ENCODE data around the gene VAMP2. TPM values are rescaled to one million over a fixed set of nuclear protein-coding genes. Genes with fewer than 3 reads are reported as not detected.

Gene VAMP2
- total RNA-seq, 1 donor from 2014 or later = 19.8 TPM

- Mint-ChIP-seq H3K4me3 (ENCODE audit: unreplicated experiment) (peak overlapping the region; percentile 91), H3K27ac (ENCODE audit: unreplicated experiment) (peak overlapping the region; percentile 67), H3K4me1 (ENCODE audit: unreplicated experiment) (peaks cover 41% of the 10 kb centered on the region), H3K36me3 (ENCODE audit: low read depth, unreplicated experiment) (peaks cover 14% of the 10 kb centered on the region), H3K9me3 (ENCODE audit: unreplicated experiment) (no peaks in the 10 kb centered on the region), H3K27me3 (ENCODE audit: unreplicated experiment) (peaks cover 13% of the 10 kb centered on the region)
- DNase-seq (ENCODE audit: low spot score) = no peak
- TF ChIP-seq, protein P1, sequence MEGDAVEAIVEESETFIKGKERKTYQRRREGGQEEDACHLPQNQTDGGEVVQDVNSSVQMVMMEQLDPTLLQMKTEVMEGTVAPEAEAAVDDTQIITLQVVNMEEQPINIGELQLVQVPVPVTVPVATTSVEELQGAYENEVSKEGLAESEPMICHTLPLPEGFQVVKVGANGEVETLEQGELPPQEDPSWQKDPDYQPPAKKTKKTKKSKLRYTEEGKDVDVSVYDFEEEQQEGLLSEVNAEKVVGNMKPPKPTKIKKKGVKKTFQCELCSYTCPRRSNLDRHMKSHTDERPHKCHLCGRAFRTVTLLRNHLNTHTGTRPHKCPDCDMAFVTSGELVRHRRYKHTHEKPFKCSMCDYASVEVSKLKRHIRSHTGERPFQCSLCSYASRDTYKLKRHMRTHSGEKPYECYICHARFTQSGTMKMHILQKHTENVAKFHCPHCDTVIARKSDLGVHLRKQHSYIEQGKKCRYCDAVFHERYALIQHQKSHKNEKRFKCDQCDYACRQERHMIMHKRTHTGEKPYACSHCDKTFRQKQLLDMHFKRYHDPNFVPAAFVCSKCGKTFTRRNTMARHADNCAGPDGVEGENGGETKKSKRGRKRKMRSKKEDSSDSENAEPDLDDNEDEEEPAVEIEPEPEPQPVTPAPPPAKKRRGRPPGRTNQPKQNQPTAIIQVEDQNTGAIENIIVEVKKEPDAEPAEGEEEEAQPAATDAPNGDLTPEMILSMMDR (IDR thresholded peaks at IDR 0.05; ENCODE audit: unreplicated experiment) = no peak
These were observed 1.2 kb downstream of the VAMP2 start for GRCh38 chr17:8161289-8162232.

- TF ChIP-seq, protein P1 (IDR thresholded peaks at IDR 0.05; ENCODE audit: unreplicated experiment) = no peak
- Mint-ChIP-seq H3K27ac (ENCODE audit: unreplicated experiment) (peak overlapping the region; percentile 87), H3K27me3 (ENCODE audit: unreplicated experiment) (peaks cover 11% of the 10 kb centered on the region), H3K9me3 (ENCODE audit: unreplicated experiment) (no peaks in the 10 kb centered on the region), H3K4me1 (ENCODE audit: unreplicated experiment) (peaks cover 41% of the 10 kb centered on the region), H3K4me3 (ENCODE audit: unreplicated experiment) (peak overlapping the region; percentile 91), H3K36me3 (ENCODE audit: low read depth, unreplicated experiment) (peaks cover 14% of the 10 kb centered on the region)
- no peak for DNase-seq (ENCODE audit: low spot score)
These were observed 2.0 kb downstream of the VAMP2 start for GRCh38 chr17:8160741-8161221.

- peak overlapping the region; percentile 91 for H3K4me3 Mint-ChIP-seq (ENCODE audit: unreplicated experiment)
- peaks cover 11% of the 10 kb centered on the region for H3K27me3 Mint-ChIP-seq (ENCODE audit: unreplicated experiment)
- TF ChIP-seq, protein P1 (IDR thresholded peaks at IDR 0.05; ENCODE audit: unreplicated experiment) = no peak
- peak overlapping the region; percentile 87 for H3K27ac Mint-ChIP-seq (ENCODE audit: unreplicated experiment)
- H3K4me1 Mint-ChIP-seq (ENCODE audit: unreplicated experiment) = peaks cover 41% of the 10 kb centered on the region
- no peak for DNase-seq (ENCODE audit: low spot score)
- no peaks in the 10 kb centered on the region for H3K9me3 Mint-ChIP-seq (ENCODE audit: unreplicated experiment)
- H3K36me3 Mint-ChIP-seq (ENCODE audit: low read depth, unreplicated experiment) = peaks cover 14% of the 10 kb centered on the region
These were observed 2.5 kb downstream of the VAMP2 start for GRCh38 chr17:8160224-8160577.

- Mint-ChIP-seq H3K36me3 (ENCODE audit: low read depth, unreplicated experiment) (peaks cover 14% of the 10 kb centered on the region), H3K27me3 (ENCODE audit: unreplicated experiment) (peaks cover 10% of the 10 kb centered on the region), H3K9me3 (ENCODE audit: unreplicated experiment) (no peaks in the 10 kb centered on the region), H3K27ac (ENCODE audit: unreplicated experiment) (peak overlapping the region; percentile 70), H3K4me1 (ENCODE audit: unreplicated experiment) (peaks cover 40% of the 10 kb centered on the region), H3K4me3 (ENCODE audit: unreplicated experiment) (peak overlapping the region; percentile 74)
- no peak for DNase-seq (ENCODE audit: low spot score)
- TF ChIP-seq, protein P1 (IDR thresholded peaks at IDR 0.05; ENCODE audit: unreplicated experiment) = no peak
These were observed 3.1 kb downstream of the VAMP2 start for GRCh38 chr17:8159459-8160223.
